Stimulated activated memory B cell treated with anti-CD40 and anti-IgM and Interleukin-4, amounts not matched to agents 10 μg/mL and 1 μg/mL and 100 μg/mL, for 72 hours (primary cell): ENCODE measurements around the gene STK40.

Source experiments
- ATAC-seq: fragments of 150-1000 bp; cut with Tn5 transposase; 2 replicates; pipeline ENCODE4 v1.10.0; 2021
- H3K27ac Mint-ChIP-seq: one replicate; pipeline ENCODE4 v1.8.0; 2022; ENCODE audit warnings: mild to moderate bottlenecking, mixed read lengths
- H3K27me3 Mint-ChIP-seq: one replicate; pipeline ENCODE4 v1.8.0; 2022; ENCODE audit warnings: mixed read lengths
- H3K36me3 Mint-ChIP-seq: one replicate; pipeline ENCODE4 v1.8.0; 2022; ENCODE audit warnings: mixed read lengths
- H3K4me1 Mint-ChIP-seq: one replicate; pipeline ENCODE4 v1.8.0; 2022; ENCODE audit warnings: mixed read lengths
- H3K4me3 Mint-ChIP-seq: one replicate; pipeline ENCODE4 v1.8.0; 2022; ENCODE audit warnings: mild to moderate bottlenecking, moderate library complexity, mixed read lengths
- H3K9me3 Mint-ChIP-seq: one replicate; pipeline ENCODE4 v1.8.0; 2022; ENCODE audit warnings: mixed read lengths

The STK40 gene

GRCh38 chr1:36402504-36402890 is 16.8 kb upstream of the STK40 start:
- Mint-ChIP-seq H3K4me3 (no peak overlapping the region), H3K27ac (peak overlapping the region; percentile 96), H3K27me3 (no peaks in the 10 kb centered on the region), H3K36me3 (peaks cover 19% of the 10 kb centered on the region), H3K9me3 (peaks cover 5% of the 10 kb centered on the region), H3K4me1 (peaks cover 41% of the 10 kb centered on the region)
- no peak for ATAC-seq

DNA sequence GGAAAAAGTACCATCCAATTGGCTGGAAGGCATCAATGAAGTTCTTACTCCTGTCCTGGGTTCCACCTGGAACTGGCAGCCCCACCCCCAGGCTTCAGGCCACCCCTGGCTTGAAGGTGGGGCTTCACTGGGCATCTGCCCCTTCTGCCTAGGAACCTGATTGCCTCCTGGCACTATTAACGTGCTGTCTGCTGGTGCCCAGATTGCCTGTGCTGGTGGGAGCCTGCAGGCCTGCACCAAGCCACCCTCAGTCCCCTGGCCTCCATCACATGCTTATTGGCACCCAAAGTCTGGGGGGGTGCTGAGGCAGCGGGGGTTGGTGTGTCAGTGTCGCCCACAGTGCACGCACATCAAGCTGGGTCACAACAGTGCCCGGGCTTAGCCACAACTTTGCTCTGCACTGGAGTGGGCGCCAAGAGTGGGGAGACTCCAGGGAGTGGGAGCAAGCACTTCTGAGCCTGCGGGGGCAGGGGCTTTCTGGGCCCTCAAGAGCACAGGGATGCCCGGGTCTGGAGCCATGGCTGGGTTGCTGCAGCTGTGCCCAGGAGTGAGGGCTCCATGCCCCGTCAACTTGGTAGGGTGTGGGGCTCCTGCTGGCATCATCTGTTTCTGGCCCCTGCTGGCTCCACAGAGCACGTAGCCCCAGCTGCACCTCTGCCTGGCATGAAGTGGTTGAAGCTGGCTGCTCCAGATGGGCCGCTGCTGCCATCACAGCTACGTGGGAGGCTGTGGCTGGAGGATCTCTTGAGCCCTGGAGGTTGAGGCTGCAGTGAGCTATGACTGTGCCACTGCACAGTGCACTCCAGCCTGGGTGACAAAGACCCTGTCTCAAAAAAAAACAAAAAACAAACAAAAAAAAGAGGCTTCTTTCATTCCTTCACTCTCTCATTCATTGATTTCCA is 16.1 kb upstream of the STK40 start:
- peak overlapping the region; percentile 96 for H3K27ac Mint-ChIP-seq
- H3K27me3 Mint-ChIP-seq: no peaks in the 10 kb centered on the region
- H3K9me3 Mint-ChIP-seq: peaks cover 5% of the 10 kb centered on the region
- peaks cover 13% of the 10 kb centered on the region for H3K36me3 Mint-ChIP-seq
- peak overlapping the region; percentile 86 for H3K4me3 Mint-ChIP-seq
- no peak for ATAC-seq
- peaks cover 46% of the 10 kb centered on the region for H3K4me1 Mint-ChIP-seq

- peaks cover 5% of the 10 kb centered on the region for H3K36me3 Mint-ChIP-seq
- peak overlapping the region; percentile 96 for H3K27ac Mint-ChIP-seq
- peak; percentile 89 for ATAC-seq
- no peaks in the 10 kb centered on the region for H3K9me3 Mint-ChIP-seq
- no peaks in the 10 kb centered on the region for H3K27me3 Mint-ChIP-seq
- peaks cover 48% of the 10 kb centered on the region for H3K4me1 Mint-ChIP-seq
- H3K4me3 Mint-ChIP-seq: peak overlapping the region; percentile 86
Measured at GRCh38 chr1:36400825-36401601, 15.3 kb upstream of the STK40 start.

- Mint-ChIP-seq H3K4me3 (peak overlapping the region; percentile 68), H3K36me3 (peaks cover 5% of the 10 kb centered on the region), H3K4me1 (peaks cover 49% of the 10 kb centered on the region), H3K27me3 (no peaks in the 10 kb centered on the region), H3K27ac (peak overlapping the region; percentile 96), H3K9me3 (no peaks in the 10 kb centered on the region)
- no peak for ATAC-seq
Measured at GRCh38 chr1:36400514-36400824, 14.7 kb upstream of the STK40 start.

- Mint-ChIP-seq H3K4me1 (peaks cover 49% of the 10 kb centered on the region), H3K4me3 (peak overlapping the region; percentile 99), H3K27ac (peak overlapping the region; percentile 97), H3K27me3 (no peaks in the 10 kb centered on the region), H3K36me3 (no peaks in the 10 kb centered on the region), H3K9me3 (no peaks in the 10 kb centered on the region)
- no peak for ATAC-seq
Measured at GRCh38 chr1:36398370-36398977, 12.8 kb upstream of the STK40 start.

- Mint-ChIP-seq H3K27ac (peak within 1 kb of the TSS; percentile 97), H3K9me3 (no peaks in the 10 kb centered on the region), H3K4me3 (peak within 1 kb of the TSS; percentile 99), H3K4me1 (peaks cover 54% of the 10 kb centered on the region), H3K27me3 (no peaks in the 10 kb centered on the region), H3K36me3 (peaks cover 7% of the 10 kb centered on the region)
- peak; percentile 91 for ATAC-seq
Measured at GRCh38 chr1:36397378-36398230, 11.9 kb upstream of the STK40 start, which contains the start of gene LSM10. Gene LSM10, minus strand, starts transcription at chr1:36397908. Its CDS starts 3,779 bp downstream, at chr1:36394129.

GRCh38 chr1:36397083-36397377 is 11.3 kb upstream of the STK40 start:
- peaks cover 54% of the 10 kb centered on the region for H3K4me1 Mint-ChIP-seq
- no peaks in the 10 kb centered on the region for H3K9me3 Mint-ChIP-seq
- peak overlapping the region; percentile 99 for H3K4me3 Mint-ChIP-seq
- peak overlapping the region; percentile 97 for H3K27ac Mint-ChIP-seq
- H3K36me3 Mint-ChIP-seq: peaks cover 11% of the 10 kb centered on the region
- peak; percentile 45 for ATAC-seq
- no peaks in the 10 kb centered on the region for H3K27me3 Mint-ChIP-seq

- H3K27ac Mint-ChIP-seq: peak overlapping the region; percentile 97
- H3K9me3 Mint-ChIP-seq: no peaks in the 10 kb centered on the region
Measured at GRCh38 chr1:36396359-36396758, 10.6 kb upstream of the STK40 start.

GRCh38 chr1:36393686-36394085 is 8.0 kb upstream of the STK40 start:
- ATAC-seq: no peak
- H3K4me1 Mint-ChIP-seq: peaks cover 67% of the 10 kb centered on the region
- H3K4me3 Mint-ChIP-seq: no peak overlapping the region
- no peak overlapping the region for H3K27ac Mint-ChIP-seq
- H3K9me3 Mint-ChIP-seq: no peaks in the 10 kb centered on the region
- no peaks in the 10 kb centered on the region for H3K27me3 Mint-ChIP-seq
- H3K36me3 Mint-ChIP-seq: peaks cover 35% of the 10 kb centered on the region

More at GRCh38 chr1:36396359-36396758, 10.6 kb upstream of the STK40 start:
- peaks cover 56% of the 10 kb centered on the region for H3K4me1 Mint-ChIP-seq
- peak overlapping the region; percentile 99 for H3K4me3 Mint-ChIP-seq
- peaks cover 15% of the 10 kb centered on the region for H3K36me3 Mint-ChIP-seq
- no peaks in the 10 kb centered on the region for H3K27me3 Mint-ChIP-seq
- ATAC-seq: no peak

DNA sequence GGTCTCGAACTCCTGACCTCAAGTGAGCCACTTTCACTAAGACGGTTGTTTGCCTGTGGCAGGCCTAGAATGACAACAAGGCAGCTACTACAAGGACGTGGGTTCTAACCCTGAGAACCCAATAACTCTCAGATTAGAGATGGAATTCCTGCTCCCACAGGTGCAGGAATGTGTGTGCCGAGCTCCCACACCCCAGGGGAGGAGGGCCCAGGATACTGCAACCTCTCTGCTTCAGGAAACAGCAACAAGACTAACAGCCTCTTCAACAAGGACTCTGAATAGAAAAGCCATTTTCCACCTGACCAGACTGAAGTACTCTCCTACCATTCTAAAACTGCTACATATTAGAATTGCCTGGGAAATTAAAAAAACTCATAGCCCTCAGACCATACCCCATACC is 7.1 kb upstream of the STK40 start:
- Mint-ChIP-seq H3K4me1 (peaks cover 63% of the 10 kb centered on the region), H3K36me3 (peaks cover 35% of the 10 kb centered on the region), H3K4me3 (no peak overlapping the region), H3K9me3 (no peaks in the 10 kb centered on the region), H3K27me3 (no peaks in the 10 kb centered on the region), H3K27ac (peak overlapping the region; percentile 92)
- ATAC-seq: no peak

DNA sequence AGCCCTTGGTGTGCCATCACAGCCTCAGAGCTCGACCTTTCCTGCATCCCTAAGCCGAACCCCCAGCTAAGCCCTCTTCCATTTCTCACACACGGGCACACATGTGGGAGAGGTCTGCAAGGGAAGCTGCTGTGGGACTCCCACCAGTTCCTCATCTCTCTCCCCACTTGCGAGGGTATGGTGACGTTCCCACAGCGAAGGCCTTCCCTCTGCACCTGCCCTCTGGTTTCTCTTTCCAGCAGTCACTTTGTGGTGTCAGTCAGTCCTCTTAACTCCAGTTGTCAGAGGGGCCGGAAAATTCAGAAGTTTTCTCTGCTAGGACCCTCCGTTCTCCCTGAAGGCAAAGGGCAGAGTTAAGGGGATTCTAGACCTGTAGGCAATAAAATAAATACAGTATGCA is 5.5 kb upstream of the STK40 start:
- no peak for ATAC-seq
- Mint-ChIP-seq H3K27ac (peak overlapping the region; percentile 92), H3K4me1 (peaks cover 65% of the 10 kb centered on the region), H3K36me3 (peaks cover 35% of the 10 kb centered on the region), H3K27me3 (no peaks in the 10 kb centered on the region), H3K9me3 (no peaks in the 10 kb centered on the region), H3K4me3 (peak overlapping the region; percentile 42)

- H3K4me3 Mint-ChIP-seq: no peak overlapping the region
- H3K27me3 Mint-ChIP-seq: no peaks in the 10 kb centered on the region
- H3K36me3 Mint-ChIP-seq: peaks cover 35% of the 10 kb centered on the region
- no peaks in the 10 kb centered on the region for H3K9me3 Mint-ChIP-seq
- H3K4me1 Mint-ChIP-seq: peaks cover 64% of the 10 kb centered on the region
- ATAC-seq: no peak
- H3K27ac Mint-ChIP-seq: peak overlapping the region; percentile 92
Measured at GRCh38 chr1:36390411-36390810, 4.7 kb upstream of the STK40 start.

GRCh38 chr1:36389999-36390398 is 4.3 kb upstream of the STK40 start:
- H3K36me3 Mint-ChIP-seq: peaks cover 35% of the 10 kb centered on the region
- no peak for ATAC-seq
- H3K27ac Mint-ChIP-seq: peak overlapping the region; percentile 92
- H3K4me1 Mint-ChIP-seq: peaks cover 64% of the 10 kb centered on the region
- H3K27me3 Mint-ChIP-seq: no peaks in the 10 kb centered on the region
- no peak overlapping the region for H3K4me3 Mint-ChIP-seq
- no peaks in the 10 kb centered on the region for H3K9me3 Mint-ChIP-seq

GRCh38 chr1:36389261-36389660 is 3.5 kb upstream of the STK40 start:
- peaks cover 35% of the 10 kb centered on the region for H3K36me3 Mint-ChIP-seq
- H3K27ac Mint-ChIP-seq: peak overlapping the region; percentile 92
- no peaks in the 10 kb centered on the region for H3K9me3 Mint-ChIP-seq
- H3K4me3 Mint-ChIP-seq: no peak overlapping the region
- peaks cover 72% of the 10 kb centered on the region for H3K4me1 Mint-ChIP-seq
- no peaks in the 10 kb centered on the region for H3K27me3 Mint-ChIP-seq
- ATAC-seq: no peak
